Measurements from ENCODE around the gene KCMF1. TPM values are rescaled to one million over a fixed set of nuclear protein-coding genes. Genes with fewer than 3 reads are reported as not detected.
A peak's percentile ranks its signal among the peaks of the same experiment; 100 is the strongest.

Gene KCMF1
- total RNA-seq, 1 donor: 64.5 TPM

DNA sequence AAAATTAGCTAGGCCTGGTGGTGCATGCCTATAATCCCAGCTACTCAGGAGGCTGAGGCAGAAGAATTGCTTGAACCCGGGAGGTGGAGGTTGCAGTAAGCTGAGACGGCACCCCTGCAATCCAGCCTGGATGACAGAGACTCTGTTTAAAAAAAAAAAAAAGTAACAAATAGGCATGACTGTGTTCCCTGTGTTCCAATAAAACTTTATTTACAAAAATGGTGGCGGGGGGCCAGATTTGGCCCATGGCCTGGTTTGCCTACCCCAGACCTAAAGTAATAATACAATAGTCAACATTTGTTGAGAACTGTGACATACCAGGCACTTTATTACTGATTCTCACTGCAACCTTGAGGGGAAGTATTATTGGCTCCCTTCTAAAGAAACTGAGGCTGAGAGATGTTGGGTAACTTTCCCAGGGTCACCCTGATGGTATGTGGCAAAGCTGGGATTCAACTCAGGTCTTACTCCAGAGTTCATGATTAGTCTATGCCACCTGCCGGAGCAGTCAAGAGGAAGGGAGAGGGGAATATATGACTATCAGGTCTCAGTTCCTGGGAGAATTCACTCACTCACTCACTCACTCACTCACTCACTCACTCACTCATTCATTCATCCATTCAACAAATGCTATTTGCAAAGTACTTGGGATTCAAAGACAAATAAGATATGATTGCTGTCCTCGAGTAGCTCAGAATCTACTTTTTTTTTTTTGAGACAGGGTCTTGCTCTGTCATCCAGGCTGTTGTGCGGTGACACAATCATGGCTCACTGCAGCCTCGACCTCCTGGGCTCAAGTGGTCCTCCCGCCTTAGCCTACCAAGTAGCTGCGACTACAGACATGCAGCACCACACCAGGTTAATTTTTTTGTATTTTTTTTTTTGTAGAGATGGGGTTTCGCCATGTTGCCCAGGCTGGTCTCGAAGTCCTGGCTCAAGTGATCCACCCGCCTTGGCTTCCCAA is 14.3 kb upstream of the KCMF1 start:
- TF ChIP-seq, protein P1, sequence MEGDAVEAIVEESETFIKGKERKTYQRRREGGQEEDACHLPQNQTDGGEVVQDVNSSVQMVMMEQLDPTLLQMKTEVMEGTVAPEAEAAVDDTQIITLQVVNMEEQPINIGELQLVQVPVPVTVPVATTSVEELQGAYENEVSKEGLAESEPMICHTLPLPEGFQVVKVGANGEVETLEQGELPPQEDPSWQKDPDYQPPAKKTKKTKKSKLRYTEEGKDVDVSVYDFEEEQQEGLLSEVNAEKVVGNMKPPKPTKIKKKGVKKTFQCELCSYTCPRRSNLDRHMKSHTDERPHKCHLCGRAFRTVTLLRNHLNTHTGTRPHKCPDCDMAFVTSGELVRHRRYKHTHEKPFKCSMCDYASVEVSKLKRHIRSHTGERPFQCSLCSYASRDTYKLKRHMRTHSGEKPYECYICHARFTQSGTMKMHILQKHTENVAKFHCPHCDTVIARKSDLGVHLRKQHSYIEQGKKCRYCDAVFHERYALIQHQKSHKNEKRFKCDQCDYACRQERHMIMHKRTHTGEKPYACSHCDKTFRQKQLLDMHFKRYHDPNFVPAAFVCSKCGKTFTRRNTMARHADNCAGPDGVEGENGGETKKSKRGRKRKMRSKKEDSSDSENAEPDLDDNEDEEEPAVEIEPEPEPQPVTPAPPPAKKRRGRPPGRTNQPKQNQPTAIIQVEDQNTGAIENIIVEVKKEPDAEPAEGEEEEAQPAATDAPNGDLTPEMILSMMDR (IDR thresholded peaks at IDR 0.05; ENCODE audit: insufficient read depth, low read length): no peak
- no peak overlapping the region for H3K4me3 ChIP-seq (ENCODE audit: low read depth, low read length)
- no peak for DNase-seq (ENCODE audit: low read depth)

DNA sequence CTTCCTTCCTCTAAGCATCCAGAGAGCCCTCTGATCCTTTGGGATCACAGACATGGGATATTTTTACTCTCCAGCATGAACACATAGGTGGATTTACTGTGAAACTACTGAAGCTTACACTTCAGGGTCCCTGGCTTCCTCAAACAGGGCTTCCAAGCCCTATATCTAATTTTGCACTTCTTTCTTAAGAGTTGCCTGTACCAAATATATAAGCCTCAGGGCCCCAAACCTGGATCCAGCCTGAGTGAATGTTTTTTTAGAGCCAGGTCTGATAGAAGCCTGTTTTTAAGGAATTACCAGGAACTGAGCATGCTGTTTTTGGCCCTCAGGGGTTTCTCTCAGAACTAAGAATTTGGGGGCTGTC is 13.2 kb upstream of the KCMF1 start:
- no peak for DNase-seq (ENCODE audit: low read depth)
- TF ChIP-seq, protein P1 (IDR thresholded peaks at IDR 0.05; ENCODE audit: insufficient read depth, low read length): no peak
- no peak overlapping the region for H3K4me3 ChIP-seq (ENCODE audit: low read depth, low read length)

DNA sequence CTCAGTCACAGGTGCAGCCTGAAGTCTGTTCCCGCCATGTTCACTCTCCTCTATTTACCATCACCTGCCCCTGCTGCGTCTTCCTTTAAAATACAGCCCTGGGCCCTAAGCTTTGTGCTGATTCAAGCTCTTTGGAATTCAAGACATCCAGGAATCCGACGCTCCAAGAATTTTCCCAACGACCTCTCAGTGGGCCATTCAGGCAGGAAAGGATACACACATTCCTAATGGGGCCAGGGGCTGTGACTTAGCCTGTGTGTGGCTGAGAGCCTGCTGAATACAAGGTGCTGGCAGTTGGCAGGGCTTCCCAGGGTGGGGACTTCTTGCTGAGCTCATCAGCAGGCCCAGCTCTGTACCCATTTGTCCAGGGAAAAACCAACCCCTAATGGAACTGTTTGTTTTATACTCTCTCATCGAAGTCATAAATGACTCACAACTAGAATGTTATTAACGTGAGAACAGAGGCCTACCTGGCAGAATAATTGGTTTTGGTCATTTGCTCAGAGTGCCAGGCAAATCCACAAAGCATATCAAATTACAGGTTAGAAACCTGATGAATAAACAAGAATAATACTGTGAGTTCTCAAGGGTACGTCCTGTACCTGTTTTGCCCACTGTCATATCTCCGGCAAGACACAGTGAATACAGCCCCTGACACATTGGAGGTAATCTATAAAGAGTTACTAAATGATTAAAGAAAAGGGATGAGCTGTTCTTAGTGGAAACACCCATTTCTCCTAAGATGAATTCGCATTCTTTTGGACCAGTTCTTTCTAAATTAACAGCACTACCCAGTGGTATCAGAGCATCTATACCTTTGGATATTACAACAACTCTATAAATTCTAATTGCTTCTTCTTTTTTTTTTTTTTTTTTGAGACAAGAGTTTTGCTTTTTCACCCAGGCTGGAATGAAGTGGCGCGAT is 12.6 kb upstream of the KCMF1 start:
- peak; percentile 92 for DNase-seq (ENCODE audit: low read depth)
- no peak overlapping the region for H3K4me3 ChIP-seq (ENCODE audit: low read depth, low read length)
- TF ChIP-seq, protein P1 (IDR thresholded peaks at IDR 0.05; ENCODE audit: insufficient read depth, low read length): no peak

DNA sequence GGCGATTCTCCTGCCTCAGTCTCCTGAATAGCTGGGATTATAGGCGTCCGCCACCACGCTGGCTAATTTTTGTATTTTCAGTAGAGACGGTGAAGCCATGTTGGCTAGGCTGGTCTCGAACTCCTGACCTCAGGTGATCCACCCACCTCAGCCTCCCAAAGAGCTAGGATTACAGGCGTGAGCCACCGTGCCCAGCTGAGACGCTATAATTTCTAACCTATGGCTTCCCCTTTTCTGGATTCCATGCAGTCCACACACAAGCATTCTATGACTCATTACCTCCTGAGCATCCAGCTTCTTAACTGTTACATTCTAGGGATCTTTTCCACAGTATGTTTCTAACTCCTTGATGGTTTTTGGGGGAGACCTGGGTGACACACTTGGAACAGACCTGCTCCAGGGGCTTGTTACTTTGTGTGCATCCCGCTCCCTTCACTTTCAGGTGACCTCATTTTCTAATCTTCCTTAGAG is 11.8 kb upstream of the KCMF1 start:
- TF ChIP-seq, protein P1 (IDR thresholded peaks at IDR 0.05; ENCODE audit: insufficient read depth, low read length): no peak
- peak; percentile 78 for DNase-seq (ENCODE audit: low read depth)
- no peak overlapping the region for H3K4me3 ChIP-seq (ENCODE audit: low read depth, low read length)

DNA sequence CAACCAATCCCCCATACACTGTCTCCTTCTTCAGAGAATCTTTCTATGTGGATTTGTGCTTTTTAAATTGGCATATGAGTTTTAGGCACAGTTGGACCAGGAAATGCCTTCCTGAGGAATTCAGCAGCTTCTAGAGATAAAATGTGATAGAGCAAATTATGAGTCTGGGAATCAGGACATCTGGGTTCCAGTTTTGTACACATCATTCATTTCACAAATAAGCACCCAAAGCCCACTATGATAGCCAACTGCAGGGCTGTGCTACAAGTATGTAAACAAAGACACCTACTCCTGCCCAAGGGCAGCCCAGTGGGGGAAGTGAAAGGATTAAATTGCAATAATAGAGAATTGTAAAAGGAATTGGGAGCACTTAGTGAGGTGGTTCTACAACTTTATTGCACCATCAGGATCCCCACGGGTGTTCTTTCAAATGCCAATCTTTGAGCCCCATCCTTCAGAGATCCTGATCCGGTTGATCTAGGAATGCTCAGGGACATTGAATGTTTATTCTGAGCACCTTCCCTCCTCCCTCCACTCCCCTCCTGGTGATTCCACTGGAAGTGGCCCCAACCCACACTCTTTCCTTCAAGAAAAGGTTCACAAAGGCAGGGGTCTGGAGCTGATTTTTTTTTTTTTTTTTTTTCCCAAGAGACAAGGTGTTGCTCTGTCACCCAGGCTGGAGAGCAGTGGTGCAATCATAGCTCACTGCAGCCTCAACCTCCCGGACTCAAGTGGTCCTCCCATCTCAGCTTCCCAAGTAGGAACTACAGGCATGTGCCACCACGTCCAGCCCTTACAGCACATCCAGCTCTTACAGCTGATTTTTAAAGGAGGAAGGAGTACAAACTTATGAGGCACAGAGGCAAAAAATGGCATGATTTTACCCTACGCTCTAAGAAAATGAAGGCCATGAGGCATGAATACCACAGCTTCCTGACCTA is 11.1 kb upstream of the KCMF1 start:
- peak; percentile 65 for DNase-seq (ENCODE audit: low read depth)
- TF ChIP-seq, protein P1 (IDR thresholded peaks at IDR 0.05; ENCODE audit: insufficient read depth, low read length): no peak
- no peak overlapping the region for H3K4me3 ChIP-seq (ENCODE audit: low read depth, low read length)

DNA sequence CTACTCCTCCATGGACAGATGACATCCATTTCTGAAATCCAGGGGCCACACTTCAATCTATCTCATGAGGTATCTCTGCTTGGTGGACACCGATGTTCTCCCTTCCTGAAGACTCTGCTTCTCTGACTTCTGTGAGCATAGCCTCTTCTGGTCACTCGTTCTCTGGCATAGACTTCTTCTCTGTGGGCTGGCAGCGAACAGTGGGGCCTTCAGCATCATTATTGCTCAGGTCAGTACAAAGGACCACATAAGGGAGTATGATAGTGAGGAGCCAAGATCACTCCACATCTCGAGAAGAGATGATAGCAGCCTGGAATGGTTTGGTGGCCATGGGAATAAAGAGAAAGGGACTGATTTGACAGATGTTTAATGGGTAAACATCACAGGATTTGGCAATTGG is 8.0 kb upstream of the KCMF1 start:
- TF ChIP-seq, protein P1 (IDR thresholded peaks at IDR 0.05; ENCODE audit: insufficient read depth, low read length): no peak
- DNase-seq (ENCODE audit: low read depth): no peak
- H3K4me3 ChIP-seq (ENCODE audit: low read depth, low read length): no peak overlapping the region
